Stimulated activated naive CD8-positive, alpha-beta T cell treated with anti-CD3 and anti-CD28 coated beads, Interleukin-15, Interleukin-2, amounts not matched to agents 100 ng/mL and 50 ng/mL, for 24 hours (primary cell): ENCODE measurements around the gene NAT8L.
A peak's percentile ranks its signal among the peaks of the same experiment; 100 is the strongest.
"Not testable (repeated sequence)": the region's sequence is repeated elsewhere in the genome, so short reads cannot be mapped to it uniquely, and the experiment has no call there.

Experiments
- H3K27ac Mint-ChIP-seq: one replicate; pipeline ENCODE4 v1.8.0; 2021; ENCODE audit warnings: mild to moderate bottlenecking, mixed read lengths
- H3K27me3 Mint-ChIP-seq: one replicate; pipeline ENCODE4 v1.8.0; 2021; ENCODE audit warnings: mixed read lengths
- H3K36me3 Mint-ChIP-seq: one replicate; pipeline ENCODE4 v1.8.0; 2021; ENCODE audit warnings: low read depth, mixed read lengths
- H3K4me1 Mint-ChIP-seq: one replicate; pipeline ENCODE4 v1.8.0; 2021; ENCODE audit warnings: low read depth, mixed read lengths
- H3K4me3 Mint-ChIP-seq: one replicate; pipeline ENCODE4 v1.8.0; 2021; ENCODE audit warnings: mild to moderate bottlenecking, mixed read lengths
- H3K9me3 Mint-ChIP-seq: one replicate; pipeline ENCODE4 v1.8.0; 2021; ENCODE audit warnings: mixed read lengths

The NAT8L gene

DNA sequence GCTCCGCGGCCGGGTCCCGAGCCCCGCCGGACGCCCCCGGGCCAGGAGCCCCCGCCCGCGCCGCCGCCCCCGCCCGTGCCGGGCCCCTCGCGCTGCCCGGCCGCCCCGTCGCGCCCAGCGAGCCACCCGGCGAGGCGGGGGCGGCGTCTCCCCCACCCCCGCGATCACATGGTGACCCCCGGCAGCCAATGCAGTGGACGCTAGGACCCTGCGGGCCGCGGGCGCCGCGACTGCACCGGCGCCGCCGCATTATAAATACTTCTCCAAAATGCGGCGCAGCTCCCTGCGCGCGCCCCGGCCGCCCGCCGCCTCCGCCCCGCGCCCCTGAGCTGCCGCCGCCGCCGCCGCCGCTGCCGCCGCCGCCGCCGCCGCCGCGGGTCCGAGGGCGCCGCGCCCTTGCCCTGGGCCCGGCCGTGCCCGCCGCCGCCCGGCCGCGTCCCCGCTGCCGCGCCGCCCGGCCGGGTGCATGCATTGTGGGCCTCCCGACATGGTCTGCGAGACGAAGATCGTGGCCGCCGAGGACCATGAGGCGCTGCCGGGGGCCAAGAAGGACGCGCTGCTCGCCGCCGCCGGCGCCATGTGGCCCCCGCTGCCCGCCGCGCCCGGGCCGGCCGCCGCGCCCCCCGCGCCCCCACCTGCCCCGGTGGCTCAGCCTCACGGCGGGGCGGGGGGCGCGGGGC lies at the start of gene NAT8L:
NAT8L (plus strand) TSS at position 282 of the 680 bp plus-strand sequence; CDS start at position 467, 185 bp downstream.
- Mint-ChIP-seq H3K9me3 (no peaks in the 10 kb centered on the region), H3K27me3 (peaks cover 26% of the 10 kb centered on the region), H3K4me3 (no peak within 1 kb of the TSS), H3K36me3 (no peaks in the 10 kb centered on the region), H3K4me1 (peaks cover 4% of the 10 kb centered on the region), H3K27ac (no peak within 1 kb of the TSS)

- peak overlapping the region; percentile 92 for H3K4me3 Mint-ChIP-seq
- peak overlapping the region; percentile 73 for H3K27ac Mint-ChIP-seq
- no peaks in the 10 kb centered on the region for H3K9me3 Mint-ChIP-seq
- H3K4me1 Mint-ChIP-seq, result peaks cover 31% of the 10 kb centered on the region
- peaks cover 20% of the 10 kb centered on the region for H3K36me3 Mint-ChIP-seq
- H3K27me3 Mint-ChIP-seq, result no peaks in the 10 kb centered on the region
These were observed 49.4 kb upstream of the NAT8L start for GRCh38 chr4:2009651-2010233.

- H3K36me3 Mint-ChIP-seq, result peaks cover 7% of the 10 kb centered on the region
- H3K27me3 Mint-ChIP-seq, result no peaks in the 10 kb centered on the region
- no peak overlapping the region for H3K4me3 Mint-ChIP-seq
- H3K9me3 Mint-ChIP-seq, result no peaks in the 10 kb centered on the region
- no peak overlapping the region for H3K27ac Mint-ChIP-seq
- peaks cover 20% of the 10 kb centered on the region for H3K4me1 Mint-ChIP-seq
These were observed 47.5 kb upstream of the NAT8L start for GRCh38 chr4:2011583-2011982.

GRCh38 chr4:2015008-2015407 lies 44.1 kb upstream of the NAT8L start:
- peaks cover 4% of the 10 kb centered on the region for H3K4me1 Mint-ChIP-seq
- no peaks in the 10 kb centered on the region for H3K9me3 Mint-ChIP-seq
- peaks cover 4% of the 10 kb centered on the region for H3K27me3 Mint-ChIP-seq
- H3K27ac Mint-ChIP-seq, result no peak overlapping the region
- no peaks in the 10 kb centered on the region for H3K36me3 Mint-ChIP-seq
- no peak overlapping the region for H3K4me3 Mint-ChIP-seq

DNA sequence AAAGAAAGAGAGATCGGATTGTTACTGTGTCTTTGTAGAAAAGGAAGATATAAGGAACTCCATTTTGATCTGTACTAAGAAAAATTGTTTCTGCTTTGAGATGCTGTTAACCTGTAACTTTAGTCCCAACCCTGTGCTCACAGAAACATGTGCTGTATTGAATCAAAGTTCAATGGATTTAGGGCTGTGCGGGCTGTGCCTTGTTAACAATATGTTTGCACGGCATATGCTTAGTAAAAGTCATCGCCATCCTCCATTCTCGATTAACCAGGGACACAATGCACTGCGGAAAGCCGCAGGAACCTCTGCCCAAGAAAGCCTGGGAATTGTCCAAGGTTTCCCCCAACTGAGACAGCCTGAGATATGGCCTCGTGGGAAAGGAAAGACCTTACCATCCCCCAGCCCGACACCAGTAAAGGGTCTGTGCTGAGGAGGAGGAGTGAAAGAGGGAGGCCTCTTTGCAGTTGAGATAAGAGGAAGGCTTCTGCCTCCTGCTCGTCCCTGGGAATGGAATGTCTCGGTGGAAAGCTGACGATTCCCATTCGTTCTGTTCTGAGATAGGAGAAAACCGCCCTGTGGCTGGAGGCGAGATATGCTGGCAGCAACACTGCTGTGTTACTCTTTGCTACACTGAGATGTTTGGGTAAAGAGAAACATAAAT lies 37.6 kb upstream of the NAT8L start:
- H3K4me1 Mint-ChIP-seq, result not testable (repeated sequence)
- peaks cover 48% of the 10 kb centered on the region for H3K27me3 Mint-ChIP-seq

DNA sequence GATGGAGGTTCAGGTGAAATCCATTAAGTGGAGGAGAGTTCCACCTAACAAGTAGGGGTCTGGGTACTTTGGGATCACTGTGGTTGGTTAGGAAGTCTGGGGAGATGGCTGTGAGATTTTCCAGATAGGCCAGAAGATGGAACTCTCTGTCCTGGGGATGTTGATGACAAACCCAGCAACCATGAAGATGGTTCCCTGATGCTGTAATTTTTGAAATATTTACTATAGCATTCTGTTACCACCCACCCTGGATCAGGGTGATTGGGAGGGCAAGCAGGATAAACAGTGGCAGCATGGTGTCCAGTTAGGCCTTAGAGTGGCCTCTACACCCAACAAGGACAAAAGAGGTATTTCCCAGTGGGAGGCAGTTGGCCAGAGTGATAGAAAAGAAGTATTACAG lies 34.4 kb upstream of the NAT8L start:
- Mint-ChIP-seq H3K9me3 (peaks cover 5% of the 10 kb centered on the region), H3K4me1 (no peaks in the 10 kb centered on the region), H3K36me3 (no peaks in the 10 kb centered on the region), H3K27ac (no peak overlapping the region), H3K27me3 (peaks cover 67% of the 10 kb centered on the region), H3K4me3 (no peak overlapping the region)

More for the DNA sequence above, 37.6 kb upstream of the NAT8L start:
- H3K36me3 Mint-ChIP-seq, H3K4me3 Mint-ChIP-seq, H3K27ac Mint-ChIP-seq, H3K9me3 Mint-ChIP-seq: not testable (repeated sequence)

GRCh38 chr4:2025817-2026216 lies 33.3 kb upstream of the NAT8L start:
- H3K4me3 Mint-ChIP-seq, result no peak overlapping the region
- H3K4me1 Mint-ChIP-seq, result no peaks in the 10 kb centered on the region
- no peaks in the 10 kb centered on the region for H3K36me3 Mint-ChIP-seq
- no peak overlapping the region for H3K27ac Mint-ChIP-seq
- H3K27me3 Mint-ChIP-seq, result peaks cover 64% of the 10 kb centered on the region
- H3K9me3 Mint-ChIP-seq, result peaks cover 5% of the 10 kb centered on the region

DNA sequence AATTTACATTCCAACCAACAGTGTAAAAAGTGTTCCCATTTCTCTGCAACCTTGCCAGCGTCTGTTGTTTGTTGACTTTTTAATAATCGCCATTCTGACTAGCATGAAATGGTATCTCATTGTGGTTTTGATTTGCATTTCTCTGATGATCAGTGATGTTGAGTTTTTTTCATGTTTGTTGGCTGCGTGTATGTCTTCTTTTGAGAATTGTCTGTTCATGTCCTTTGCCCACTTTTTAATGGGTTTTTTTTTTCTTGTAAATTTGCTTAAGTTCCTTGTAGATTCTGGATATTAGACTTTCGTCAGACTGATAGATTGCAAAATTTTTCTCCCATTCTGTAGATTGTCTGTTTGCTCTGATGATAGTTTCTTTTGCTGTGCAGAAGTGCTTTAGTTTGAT lies 32.0 kb upstream of the NAT8L start:
- peaks cover 59% of the 10 kb centered on the region for H3K27me3 Mint-ChIP-seq
- H3K4me3 Mint-ChIP-seq, H3K36me3 Mint-ChIP-seq, H3K27ac Mint-ChIP-seq, H3K9me3 Mint-ChIP-seq, H3K4me1 Mint-ChIP-seq: not testable (repeated sequence)

DNA sequence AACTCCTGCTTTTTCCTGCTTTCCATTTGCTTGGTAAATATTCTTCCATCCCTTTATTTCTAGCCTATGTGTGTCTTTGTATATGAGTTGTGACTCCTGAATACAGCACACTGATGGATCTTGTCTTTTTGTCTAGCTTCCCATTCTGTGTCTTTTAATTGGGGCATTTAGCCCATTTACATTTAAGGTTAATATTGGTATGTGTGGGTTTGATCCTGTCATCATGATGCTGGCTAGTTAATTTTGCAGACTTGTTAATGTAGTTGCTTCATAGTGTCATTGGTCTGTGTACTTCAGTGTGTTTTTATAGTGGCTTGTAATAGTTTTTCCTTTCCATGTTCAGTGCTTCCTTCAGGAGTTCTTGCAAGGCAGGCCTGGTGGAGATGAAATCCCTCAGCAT lies 28.0 kb upstream of the NAT8L start:
- H3K4me1 Mint-ChIP-seq, H3K9me3 Mint-ChIP-seq, H3K27ac Mint-ChIP-seq, H3K4me3 Mint-ChIP-seq, H3K36me3 Mint-ChIP-seq: not testable (repeated sequence)
- peaks cover 52% of the 10 kb centered on the region for H3K27me3 Mint-ChIP-seq

DNA sequence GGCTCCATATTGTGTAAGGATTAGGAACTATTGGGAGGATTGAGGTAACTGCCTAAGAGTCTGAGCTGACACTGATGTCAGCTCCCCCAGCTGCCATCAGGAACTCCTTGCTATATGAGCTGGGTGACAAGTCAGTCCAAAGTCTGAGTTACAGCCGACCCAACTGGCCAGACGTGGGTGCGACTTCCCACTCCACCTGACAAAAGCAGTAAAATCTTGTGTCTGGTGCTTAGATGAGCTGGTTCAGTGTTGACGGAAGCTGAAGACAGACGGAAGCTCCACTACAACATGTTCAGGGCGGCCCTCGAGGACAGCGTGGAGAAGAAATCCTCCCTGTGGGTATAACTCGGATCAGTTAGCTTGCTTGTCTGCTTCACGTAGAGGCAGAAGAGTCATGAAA lies 22.8 kb upstream of the NAT8L start:
- H3K27me3 Mint-ChIP-seq, result peaks cover 43% of the 10 kb centered on the region
- H3K4me3 Mint-ChIP-seq, result no peak overlapping the region
- H3K27ac Mint-ChIP-seq, result no peak overlapping the region
- H3K4me1 Mint-ChIP-seq, result no peaks in the 10 kb centered on the region
- H3K36me3 Mint-ChIP-seq, result no peaks in the 10 kb centered on the region
- H3K9me3 Mint-ChIP-seq, result no peaks in the 10 kb centered on the region

GRCh38 chr4:2036866-2037265 lies 22.3 kb upstream of the NAT8L start:
- Mint-ChIP-seq H3K4me3 (no peak overlapping the region), H3K9me3 (no peaks in the 10 kb centered on the region), H3K4me1 (peaks cover 4% of the 10 kb centered on the region), H3K27me3 (peaks cover 42% of the 10 kb centered on the region), H3K36me3 (no peaks in the 10 kb centered on the region), H3K27ac (no peak overlapping the region)

- H3K9me3 Mint-ChIP-seq, result no peaks in the 10 kb centered on the region
- H3K27me3 Mint-ChIP-seq, result peaks cover 28% of the 10 kb centered on the region
- H3K4me3 Mint-ChIP-seq, result peak overlapping the region; percentile 45
- H3K4me1 Mint-ChIP-seq, result peaks cover 4% of the 10 kb centered on the region
- H3K27ac Mint-ChIP-seq, result no peak overlapping the region
- H3K36me3 Mint-ChIP-seq, result no peaks in the 10 kb centered on the region
These were observed 18.5 kb upstream of the NAT8L start for GRCh38 chr4:2040391-2041238.

DNA sequence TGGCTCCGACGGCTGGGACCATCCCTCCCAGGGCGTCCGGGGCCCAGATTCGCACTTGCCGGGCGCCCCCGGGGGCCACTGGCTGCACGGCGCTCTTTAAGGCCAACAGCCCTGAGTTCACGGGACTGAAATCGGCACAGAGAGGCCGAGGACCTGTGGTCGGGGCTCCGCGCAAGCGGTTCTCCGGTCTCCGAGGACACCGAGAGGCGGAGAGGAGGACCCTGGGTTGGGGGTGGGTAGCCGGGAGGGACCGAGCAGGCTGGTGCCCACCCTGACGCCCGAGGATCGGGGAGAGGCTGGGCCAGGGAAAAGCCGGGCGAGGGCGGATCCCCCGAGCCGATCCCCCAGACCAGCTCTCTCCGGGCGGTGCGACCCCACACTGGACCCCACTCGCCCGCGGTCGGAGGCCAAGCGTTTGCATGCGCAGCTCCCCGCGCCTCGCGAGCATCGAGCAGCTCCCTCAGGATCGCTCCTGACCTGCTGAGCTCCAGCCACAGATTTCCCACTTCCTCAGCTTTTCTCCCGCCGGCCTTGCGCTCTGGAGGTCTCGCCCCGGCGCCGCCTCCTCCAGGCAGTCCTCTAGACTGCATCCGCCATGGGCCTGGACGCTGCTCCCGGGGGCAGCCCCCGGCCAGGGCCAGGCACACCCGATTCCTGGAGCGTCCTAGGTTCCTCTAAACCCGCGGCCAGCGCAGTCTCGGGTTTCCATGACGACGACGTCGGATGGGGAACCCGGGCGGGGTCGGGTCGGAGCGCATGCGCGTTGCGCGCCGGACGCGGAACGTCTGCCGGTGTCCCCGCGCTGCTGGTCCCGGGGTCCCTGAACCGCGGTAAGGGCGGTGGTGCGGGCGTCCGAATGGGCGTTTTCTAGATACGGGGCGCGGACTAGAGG lies 17.6 kb upstream of the NAT8L start:
- Mint-ChIP-seq H3K27ac (peak overlapping the region; percentile 16), H3K4me3 (peak overlapping the region; percentile 82), H3K4me1 (peaks cover 4% of the 10 kb centered on the region)

More for the DNA sequence above, 17.6 kb upstream of the NAT8L start:
- H3K27me3 Mint-ChIP-seq, result peaks cover 30% of the 10 kb centered on the region
- no peaks in the 10 kb centered on the region for H3K36me3 Mint-ChIP-seq
- no peaks in the 10 kb centered on the region for H3K9me3 Mint-ChIP-seq
